GM19452 (cell line): ENCODE results near the gene CREBL2.
"Not testable (repeated sequence)": the region's sequence is repeated elsewhere in the genome, so short reads cannot be mapped to it uniquely, and the experiment has no call there.

Source experiments
- ATAC-seq: cut with Tn5 transposase; IDR thresholded peaks from one replicate; pipeline ENCODE4 v1.9.1; 2021; ENCODE audit not compliant: unreplicated experiment

CREBL2 gene

GRCh38 chr12:12596598-12596997 lies 15.1 kb upstream of the CREBL2 start:
- ATAC-seq: not testable (repeated sequence)

DNA sequence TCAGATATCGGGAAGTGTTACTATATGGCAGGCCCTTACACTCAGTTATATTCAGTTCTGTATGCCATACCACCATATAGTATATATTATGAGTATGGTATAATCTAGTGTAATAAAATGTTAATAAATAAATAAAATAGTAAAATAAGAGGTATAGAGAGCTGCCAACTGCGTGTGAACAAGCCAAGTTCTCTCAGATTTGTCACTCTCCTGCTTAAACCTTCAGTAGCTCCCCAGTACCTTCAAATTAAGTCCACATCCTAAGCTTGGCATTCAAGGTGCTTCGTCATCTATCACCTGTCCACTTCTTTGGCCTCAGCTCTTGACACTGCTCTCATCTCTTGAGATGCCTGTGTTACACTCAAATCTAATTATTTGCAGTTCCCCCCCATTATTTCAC lies 12.8 kb upstream of the CREBL2 start:
- no peak for ATAC-seq

- ATAC-seq: no peak
Observed at GRCh38 chr12:12599750-12600643, 11.7 kb upstream of the CREBL2 start.

GRCh38 chr12:12600659-12601058 lies 11.0 kb upstream of the CREBL2 start:
- no peak for ATAC-seq

DNA sequence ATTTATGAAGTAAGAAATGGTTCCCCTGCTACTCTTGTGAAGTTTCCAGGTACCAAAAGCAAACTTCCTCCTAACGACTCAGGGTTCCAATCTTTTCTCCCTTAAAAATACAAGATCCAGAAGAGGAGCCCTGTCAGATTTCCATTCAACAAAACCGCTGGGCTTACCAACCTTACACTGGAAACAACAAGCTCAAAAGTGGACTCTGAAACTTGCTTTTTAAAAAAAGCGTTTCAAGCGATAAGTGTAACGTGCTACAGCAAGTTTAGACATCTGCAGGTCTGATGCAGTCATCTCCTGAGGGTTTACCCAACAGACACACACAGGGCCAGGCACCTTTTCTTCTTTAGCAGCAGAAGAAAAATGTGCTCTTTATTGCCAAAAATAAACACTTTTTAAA lies 6.9 kb upstream of the CREBL2 start:
- ATAC-seq: no peak

GRCh38 chr12:12606781-12607589 lies 4.7 kb upstream of the CREBL2 start:
- peak; percentile 38 for ATAC-seq

DNA sequence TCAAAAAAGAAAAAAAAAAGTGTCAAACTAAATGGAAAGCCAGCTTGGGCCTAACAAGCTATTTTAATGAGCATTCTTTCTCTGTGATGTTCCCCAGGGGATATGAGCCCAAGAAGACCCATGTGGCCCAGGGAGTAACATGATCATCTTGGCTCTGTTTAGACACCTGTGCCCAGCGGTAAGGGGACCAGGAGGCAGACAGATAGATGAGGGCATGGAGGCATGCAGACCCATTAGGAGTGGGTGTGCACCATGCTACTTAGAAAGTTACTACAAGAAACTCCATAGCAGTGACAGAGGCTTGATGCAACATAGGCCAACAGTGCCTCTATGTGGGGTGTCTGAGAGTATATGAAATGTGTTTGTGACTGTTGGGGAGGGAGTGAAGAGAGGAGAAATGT lies 3.1 kb upstream of the CREBL2 start:
- no peak for ATAC-seq

GRCh38 chr12:12609692-12610091 lies 2.0 kb upstream of the CREBL2 start:
- no peak for ATAC-seq

GRCh38 chr12:12610711-12611110 lies 965 bp upstream of the CREBL2 start:
- no peak for ATAC-seq

GRCh38 chr12:12612358-12612757 lies 682 bp downstream of the CREBL2 start:
- peak; percentile 8 for ATAC-seq

GRCh38 chr12:12613344-12613743 lies 1.7 kb downstream of the CREBL2 start:
- ATAC-seq: no peak

- no peak for ATAC-seq
Observed at GRCh38 chr12:12614342-12614741, 2.7 kb downstream of the CREBL2 start.

- no peak for ATAC-seq
Observed at GRCh38 chr12:12616512-12617310, 5.0 kb downstream of the CREBL2 start.

DNA sequence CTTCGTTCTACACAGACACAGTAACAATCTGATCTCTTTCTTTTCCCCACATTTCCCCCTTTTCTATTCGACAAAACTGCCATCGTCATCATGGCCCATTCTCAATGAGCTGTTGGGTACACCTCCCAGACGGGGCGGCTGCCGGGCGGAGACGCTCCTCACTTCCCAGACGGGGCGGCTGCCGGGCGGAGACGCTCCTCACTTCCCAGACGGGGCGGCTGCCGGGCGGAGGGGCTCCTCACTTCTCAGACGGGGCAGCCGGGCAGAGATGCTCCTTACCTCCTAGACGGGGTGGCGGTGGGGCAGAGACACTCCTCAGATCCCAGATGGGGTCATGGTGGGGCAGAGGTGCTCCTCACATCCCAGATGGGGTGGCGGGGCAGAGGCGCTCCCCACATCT lies 6.4 kb downstream of the CREBL2 start:
- not testable (repeated sequence) for ATAC-seq

DNA sequence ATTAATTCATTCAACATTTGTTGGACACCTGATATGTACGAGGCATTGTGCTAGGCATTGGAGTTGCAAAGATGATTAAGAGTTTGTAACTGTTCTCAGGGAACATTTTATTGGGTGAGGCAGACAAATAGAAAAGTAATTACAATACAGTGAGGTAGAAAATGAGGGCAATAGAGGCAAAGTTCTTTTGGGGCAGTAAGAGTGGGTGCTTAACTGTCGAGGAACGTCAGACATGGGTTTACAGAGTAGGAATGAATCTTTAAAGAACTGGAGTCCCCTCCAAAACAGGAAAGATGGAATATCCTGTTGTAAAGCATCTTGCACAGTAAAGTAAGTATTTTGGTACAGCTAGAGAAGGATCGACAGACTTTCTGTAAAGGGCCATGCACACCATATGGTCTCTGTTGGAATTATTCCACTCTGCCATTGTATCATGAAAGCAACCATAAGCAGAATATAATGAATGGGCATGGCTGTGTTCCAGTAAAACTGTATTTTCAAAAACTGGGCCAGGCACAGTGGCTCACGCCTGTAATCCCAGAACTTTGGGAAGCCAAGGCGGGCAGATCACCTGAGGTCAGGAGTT lies 9.1 kb downstream of the CREBL2 start:
- no peak for ATAC-seq

GRCh38 chr12:12622418-12622817 lies 10.7 kb downstream of the CREBL2 start:
- no peak for ATAC-seq

GRCh38 chr12:12624498-12624992 lies 12.9 kb downstream of the CREBL2 start:
- ATAC-seq: no peak

- no peak for ATAC-seq
Observed at GRCh38 chr12:12626471-12626870, 14.8 kb downstream of the CREBL2 start.

- no peak for ATAC-seq
Observed at GRCh38 chr12:12627308-12627827, 15.7 kb downstream of the CREBL2 start.

DNA sequence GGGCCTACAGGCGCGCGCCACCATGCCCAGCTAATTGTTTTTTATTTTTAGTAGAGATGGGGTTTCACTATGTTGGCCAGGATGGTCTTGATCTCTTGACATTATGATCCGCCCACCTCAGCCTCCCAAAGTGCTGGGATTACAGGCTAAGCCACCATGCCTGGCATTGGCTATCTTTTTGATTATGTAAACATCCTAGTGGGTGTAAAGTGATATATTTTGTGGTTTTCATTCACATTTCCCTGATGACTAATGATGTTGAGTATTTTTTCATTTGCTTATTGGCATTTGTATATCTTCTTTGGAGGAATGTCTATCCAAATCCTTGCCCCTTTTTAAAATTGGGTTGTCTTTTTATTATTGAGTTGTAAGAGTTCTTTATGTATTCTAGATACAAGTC lies 16.3 kb downstream of the CREBL2 start:
- no peak for ATAC-seq
